GM12878 (cell line): ENCODE data around the gene SCAANT1. TPM values are rescaled to one million over a fixed set of nuclear protein-coding genes. Genes with fewer than 3 reads are reported as not detected.

Experiments
- CHD2 ChIP-seq: IDR thresholded peaks from 2 replicates; pipeline ENCODE4 v1.6.1; 2011; ENCODE audit warnings: low read depth, low read length, improper control_type of control experiment, borderline replicate concordance
- CREM ChIP-seq: IDR thresholded peaks from 2 replicates; pipeline ENCODE4 v1.6.1; 2014; ENCODE audit warnings: antibody characterized with exemption, low read depth
- IKZF2 ChIP-seq, 2 experiments: fragments of 450-650 bp; IDR thresholded peaks; 2 replicates each; pipeline ENCODE4 v1.6.1; 2017; ENCODE audit warnings: mild to moderate bottlenecking in 2 of 2, moderate library complexity in 2 of 2
- NFYA ChIP-seq: IDR thresholded peaks from 2 replicates; pipeline ENCODE4 v1.6.1; 2011; ENCODE audit warnings: low read depth, mild to moderate bottlenecking, low read length, improper control_type of control experiment, borderline replicate concordance
- PAX5 ChIP-seq: IDR thresholded peaks from 2 replicates; pipeline ENCODE4 v1.6.1; 2011; ENCODE audit warnings: low read depth, low read length, borderline replicate concordance
- POLR2AphosphoS2 ChIP-seq: IDR thresholded peaks from 2 replicates; pipeline ENCODE4 v1.6.1; 2011; ENCODE audit warnings: low read depth, mild to moderate bottlenecking, low read length, improper control_type of control experiment, moderate library complexity
- SUPT20H ChIP-seq: IDR thresholded peaks from 2 replicates; pipeline ENCODE4 v1.6.1; 2011; ENCODE audit warnings: low read depth, mild to moderate bottlenecking, low read length, moderate library complexity, borderline replicate concordance; ENCODE audit not compliant: control insufficient read depth
- ZNF24 ChIP-seq: fragments of 450-650 bp; IDR thresholded peaks from 2 replicates; pipeline ENCODE4 v1.6.1; 2017; ENCODE audit warnings: antibody characterized with exemption, mild to moderate bottlenecking
- ZNF274 ChIP-seq: IDR thresholded peaks from one replicate; pipeline ENCODE4 v1.8.0; 2011; ENCODE audit not compliant: insufficient read length, insufficient read depth
- polyA plus RNA-seq, 11 experiments: library from polyadenylated mRNA; depleted of rRNA in 4 of 11; unstranded in 6 of 11; stranded (reverse) in 5 of 11; fragments of >200 nt; fragmentation: Nextera tagmentation in 4 of 11; fragmentation: Illumina TruSeq in 1 of 11; extraction: Ambion mirVana in 4 of 11; extraction: Trizol in 1 of 11; gene quantifications; 1 replicate in 1 of 11; 2 replicates in 10 of 11; pipeline versions ENCODE4 v1.2.1 to v1.2.3, GENCODE V29; 2011 to 2016; ENCODE audit warnings: inconsistent platforms in 2 of 11, missing spikeins in 2 of 11, low read depth in 1 of 11
- total RNA-seq, 4 experiments: library from RNA; depleted of rRNA in 3 of 4; stranded (reverse); fragments of >200 nt in 3 of 4; fragmentation: Illumina TruSeq in 1 of 4; extraction: Trizol in 1 of 4; gene quantifications; 2 replicates each; pipeline versions ENCODE4 v1.2.1 to v1.2.3, GENCODE V29; 2013 to 2021
- TF ChIP-seq, protein P1 (sequence below): fragments of 450-650 bp; formaldehyde crosslinking; IDR thresholded peaks from 2 replicates; pipeline ENCODE4 v1.4.0; 2022; ENCODE audit warnings: mild to moderate bottlenecking, moderate library complexity
- TF ChIP-seq, protein P2 (sequence below): IDR thresholded peaks from 2 replicates; pipeline ENCODE4 v1.6.1; 2012; ENCODE audit warnings: low read depth, low read length, improper control_type of control experiment
- TF ChIP-seq, protein P3 (sequence below): fragments of 450-650 bp; IDR thresholded peaks from 2 replicates; pipeline ENCODE4 v1.6.1; 2016; ENCODE audit warnings: mild to moderate bottlenecking, moderate library complexity, borderline replicate concordance
- TF ChIP-seq, protein P4 (sequence below): fragments of 450-650 bp; IDR thresholded peaks from 2 replicates; pipeline ENCODE4 v1.6.1; 2017; ENCODE audit warnings: antibody characterized with exemption, mild to moderate bottlenecking, moderate library complexity
- TF ChIP-seq, protein P5 (sequence below): fragments of 450-650 bp; IDR thresholded peaks from 2 replicates; pipeline ENCODE4 v1.6.1; 2017; ENCODE audit warnings: mild to moderate bottlenecking

SCAANT1 gene
- total and polyA plus RNA-seq, 10 of the 15 experiments (the other 5 are each of a cell fraction or from before 2014, with no cell fraction given): 0.60 to 1.7 (median 0.95) TPM; not detected in 6

DNA sequence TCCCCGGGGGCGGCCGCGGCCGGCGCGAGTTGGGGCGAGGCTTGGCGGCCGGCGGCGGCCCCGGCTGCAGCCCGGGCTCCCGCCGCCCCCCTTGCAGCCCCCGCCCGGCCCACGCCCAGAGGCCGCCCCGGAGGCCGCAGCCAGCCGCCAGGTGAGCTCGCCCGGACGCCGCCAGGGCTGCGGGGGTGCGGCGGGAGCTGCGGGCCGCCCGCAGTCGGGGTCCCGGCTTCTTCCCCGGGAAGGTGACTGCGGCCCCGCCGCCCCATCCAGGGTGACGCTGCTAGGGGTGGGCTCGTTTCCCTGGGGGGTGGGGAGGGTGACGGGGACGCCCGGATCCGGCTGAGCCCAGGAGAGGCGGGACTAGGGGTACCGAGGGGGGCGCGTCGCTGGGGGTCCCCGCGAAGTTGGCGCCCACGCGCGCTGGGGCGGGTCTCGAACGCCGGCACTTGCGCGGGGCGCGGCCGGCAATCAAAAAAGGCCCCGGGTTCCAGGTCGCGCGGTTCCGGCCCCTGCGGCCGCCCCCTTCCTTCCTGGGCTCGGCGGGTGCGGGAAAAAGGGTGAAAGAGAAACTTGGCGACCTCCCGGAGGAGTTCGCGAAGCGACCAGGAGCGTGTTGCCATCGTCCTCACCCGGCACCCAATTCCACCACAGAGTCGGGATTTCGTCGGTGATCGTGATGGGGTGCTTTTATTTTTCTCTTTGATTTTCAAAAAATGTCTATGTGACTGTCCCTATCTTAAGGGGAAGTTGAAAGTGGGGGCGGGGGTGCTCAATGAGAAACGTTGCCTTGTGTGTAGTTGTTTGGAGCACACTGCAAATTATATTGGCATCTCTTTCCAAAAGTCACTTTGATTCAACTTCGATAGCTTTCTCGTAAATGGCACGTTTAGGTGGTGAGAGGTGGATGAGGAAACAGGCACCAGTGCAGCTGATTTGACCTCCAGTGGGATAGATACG is 47.9 kb downstream of the SCAANT1 start (continued):
- TF ChIP-seq, protein P1, sequence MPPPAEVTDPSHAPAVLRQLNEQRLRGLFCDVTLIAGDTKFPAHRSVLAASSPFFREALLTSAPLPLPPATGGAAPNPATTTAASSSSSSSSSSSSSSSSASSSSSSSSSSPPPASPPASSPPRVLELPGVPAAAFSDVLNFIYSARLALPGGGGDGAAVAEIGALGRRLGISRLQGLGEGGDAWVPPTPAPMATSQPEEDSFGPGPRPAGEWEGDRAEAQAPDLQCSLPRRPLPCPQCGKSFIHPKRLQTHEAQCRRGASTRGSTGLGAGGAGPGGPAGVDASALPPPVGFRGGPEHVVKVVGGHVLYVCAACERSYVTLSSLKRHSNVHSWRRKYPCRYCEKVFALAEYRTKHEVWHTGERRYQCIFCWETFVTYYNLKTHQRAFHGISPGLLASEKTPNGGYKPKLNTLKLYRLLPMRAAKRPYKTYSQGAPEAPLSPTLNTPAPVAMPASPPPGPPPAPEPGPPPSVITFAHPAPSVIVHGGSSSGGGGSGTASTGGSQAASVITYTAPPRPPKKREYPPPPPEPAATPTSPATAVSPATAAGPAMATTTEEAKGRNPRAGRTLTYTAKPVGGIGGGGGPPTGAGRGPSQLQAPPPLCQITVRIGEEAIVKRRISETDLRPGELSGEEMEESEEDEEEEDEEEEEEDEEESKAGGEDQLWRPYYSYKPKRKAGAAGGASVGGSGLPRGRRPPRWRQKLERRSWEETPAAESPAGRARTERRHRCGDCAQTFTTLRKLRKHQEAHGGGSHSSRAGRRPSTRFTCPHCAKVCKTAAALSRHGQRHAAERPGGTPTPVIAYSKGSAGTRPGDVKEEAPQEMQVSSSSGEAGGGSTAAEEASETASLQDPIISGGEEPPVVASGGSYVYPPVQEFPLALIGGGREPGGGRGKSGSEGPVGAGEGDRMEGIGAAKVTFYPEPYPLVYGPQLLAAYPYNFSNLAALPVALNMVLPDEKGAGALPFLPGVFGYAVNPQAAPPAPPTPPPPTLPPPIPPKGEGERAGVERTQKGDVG: no peak
- TF ChIP-seq PAX5 (no peak), ZNF24 (no peak), IKZF2 (IDR thresholded peaks at IDR 0.05) (no peak), ZNF274 (no peak), SUPT20H (no peak), NFYA (no peak), CREM (0 out of 2 replicates have a peak, but pooled peaks have one; percentile 9), POLR2AphosphoS2 (no peak), CHD2 (no peak; the same call in 1 of the 2 replicates)
- TF ChIP-seq, protein P2, sequence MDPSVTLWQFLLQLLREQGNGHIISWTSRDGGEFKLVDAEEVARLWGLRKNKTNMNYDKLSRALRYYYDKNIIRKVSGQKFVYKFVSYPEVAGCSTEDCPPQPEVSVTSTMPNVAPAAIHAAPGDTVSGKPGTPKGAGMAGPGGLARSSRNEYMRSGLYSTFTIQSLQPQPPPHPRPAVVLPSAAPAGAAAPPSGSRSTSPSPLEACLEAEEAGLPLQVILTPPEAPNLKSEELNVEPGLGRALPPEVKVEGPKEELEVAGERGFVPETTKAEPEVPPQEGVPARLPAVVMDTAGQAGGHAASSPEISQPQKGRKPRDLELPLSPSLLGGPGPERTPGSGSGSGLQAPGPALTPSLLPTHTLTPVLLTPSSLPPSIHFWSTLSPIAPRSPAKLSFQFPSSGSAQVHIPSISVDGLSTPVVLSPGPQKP: no peak; the same call in 1 of the 2 replicates
- TF ChIP-seq, protein P3, sequence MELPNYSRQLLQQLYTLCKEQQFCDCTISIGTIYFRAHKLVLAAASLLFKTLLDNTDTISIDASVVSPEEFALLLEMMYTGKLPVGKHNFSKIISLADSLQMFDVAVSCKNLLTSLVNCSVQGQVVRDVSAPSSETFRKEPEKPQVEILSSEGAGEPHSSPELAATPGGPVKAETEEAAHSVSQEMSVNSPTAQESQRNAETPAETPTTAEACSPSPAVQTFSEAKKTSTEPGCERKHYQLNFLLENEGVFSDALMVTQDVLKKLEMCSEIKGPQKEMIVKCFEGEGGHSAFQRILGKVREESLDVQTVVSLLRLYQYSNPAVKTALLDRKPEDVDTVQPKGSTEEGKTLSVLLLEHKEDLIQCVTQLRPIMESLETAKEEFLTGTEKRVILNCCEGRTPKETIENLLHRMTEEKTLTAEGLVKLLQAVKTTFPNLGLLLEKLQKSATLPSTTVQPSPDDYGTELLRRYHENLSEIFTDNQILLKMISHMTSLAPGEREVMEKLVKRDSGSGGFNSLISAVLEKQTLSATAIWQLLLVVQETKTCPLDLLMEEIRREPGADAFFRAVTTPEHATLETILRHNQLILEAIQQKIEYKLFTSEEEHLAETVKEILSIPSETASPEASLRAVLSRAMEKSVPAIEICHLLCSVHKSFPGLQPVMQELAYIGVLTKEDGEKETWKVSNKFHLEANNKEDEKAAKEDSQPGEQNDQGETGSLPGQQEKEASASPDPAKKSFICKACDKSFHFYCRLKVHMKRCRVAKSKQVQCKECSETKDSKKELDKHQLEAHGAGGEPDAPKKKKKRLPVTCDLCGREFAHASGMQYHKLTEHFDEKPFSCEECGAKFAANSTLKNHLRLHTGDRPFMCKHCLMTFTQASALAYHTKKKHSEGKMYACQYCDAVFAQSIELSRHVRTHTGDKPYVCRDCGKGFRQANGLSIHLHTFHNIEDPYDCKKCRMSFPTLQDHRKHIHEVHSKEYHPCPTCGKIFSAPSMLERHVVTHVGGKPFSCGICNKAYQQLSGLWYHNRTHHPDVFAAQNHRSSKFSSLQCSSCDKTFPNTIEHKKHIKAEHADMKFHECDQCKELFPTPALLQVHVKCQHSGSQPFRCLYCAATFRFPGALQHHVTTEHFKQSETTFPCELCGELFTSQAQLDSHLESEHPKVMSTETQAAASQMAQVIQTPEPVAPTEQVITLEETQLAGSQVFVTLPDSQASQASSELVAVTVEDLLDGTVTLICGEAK: no peak
- TF ChIP-seq, protein P4, sequence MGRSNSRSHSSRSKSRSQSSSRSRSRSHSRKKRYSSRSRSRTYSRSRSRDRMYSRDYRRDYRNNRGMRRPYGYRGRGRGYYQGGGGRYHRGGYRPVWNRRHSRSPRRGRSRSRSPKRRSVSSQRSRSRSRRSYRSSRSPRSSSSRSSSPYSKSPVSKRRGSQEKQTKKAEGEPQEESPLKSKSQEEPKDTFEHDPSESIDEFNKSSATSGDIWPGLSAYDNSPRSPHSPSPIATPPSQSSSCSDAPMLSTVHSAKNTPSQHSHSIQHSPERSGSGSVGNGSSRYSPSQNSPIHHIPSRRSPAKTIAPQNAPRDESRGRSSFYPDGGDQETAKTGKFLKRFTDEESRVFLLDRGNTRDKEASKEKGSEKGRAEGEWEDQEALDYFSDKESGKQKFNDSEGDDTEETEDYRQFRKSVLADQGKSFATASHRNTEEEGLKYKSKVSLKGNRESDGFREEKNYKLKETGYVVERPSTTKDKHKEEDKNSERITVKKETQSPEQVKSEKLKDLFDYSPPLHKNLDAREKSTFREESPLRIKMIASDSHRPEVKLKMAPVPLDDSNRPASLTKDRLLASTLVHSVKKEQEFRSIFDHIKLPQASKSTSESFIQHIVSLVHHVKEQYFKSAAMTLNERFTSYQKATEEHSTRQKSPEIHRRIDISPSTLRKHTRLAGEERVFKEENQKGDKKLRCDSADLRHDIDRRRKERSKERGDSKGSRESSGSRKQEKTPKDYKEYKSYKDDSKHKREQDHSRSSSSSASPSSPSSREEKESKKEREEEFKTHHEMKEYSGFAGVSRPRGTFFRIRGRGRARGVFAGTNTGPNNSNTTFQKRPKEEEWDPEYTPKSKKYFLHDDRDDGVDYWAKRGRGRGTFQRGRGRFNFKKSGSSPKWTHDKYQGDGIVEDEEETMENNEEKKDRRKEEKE: no peak
- TF ChIP-seq, protein P5, sequence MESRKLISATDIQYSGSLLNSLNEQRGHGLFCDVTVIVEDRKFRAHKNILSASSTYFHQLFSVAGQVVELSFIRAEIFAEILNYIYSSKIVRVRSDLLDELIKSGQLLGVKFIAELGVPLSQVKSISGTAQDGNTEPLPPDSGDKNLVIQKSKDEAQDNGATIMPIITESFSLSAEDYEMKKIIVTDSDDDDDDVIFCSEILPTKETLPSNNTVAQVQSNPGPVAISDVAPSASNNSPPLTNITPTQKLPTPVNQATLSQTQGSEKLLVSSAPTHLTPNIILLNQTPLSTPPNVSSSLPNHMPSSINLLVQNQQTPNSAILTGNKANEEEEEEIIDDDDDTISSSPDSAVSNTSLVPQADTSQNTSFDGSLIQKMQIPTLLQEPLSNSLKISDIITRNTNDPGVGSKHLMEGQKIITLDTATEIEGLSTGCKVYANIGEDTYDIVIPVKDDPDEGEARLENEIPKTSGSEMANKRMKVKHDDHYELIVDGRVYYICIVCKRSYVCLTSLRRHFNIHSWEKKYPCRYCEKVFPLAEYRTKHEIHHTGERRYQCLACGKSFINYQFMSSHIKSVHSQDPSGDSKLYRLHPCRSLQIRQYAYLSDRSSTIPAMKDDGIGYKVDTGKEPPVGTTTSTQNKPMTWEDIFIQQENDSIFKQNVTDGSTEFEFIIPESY: no peak
